PC-9 (cell line): ENCODE measurements around the gene UGT2A1.

Source experiments
- CTCF ChIP-seq: fragments of 200-600 bp; sonication (generic); conservative IDR thresholded peaks from 2 replicates; pipeline ENCODE4 v1.6.1; 2017; ENCODE audit warnings: mixed run types, antibody characterized with exemption, mild to moderate bottlenecking, moderate library complexity
- EZH2 ChIP-seq: fragments of 200-600 bp; sonication (generic); IDR thresholded peaks from 2 replicates; pipeline ENCODE4 v1.8.0; 2017; ENCODE audit warnings: antibody characterized with exemption, low read depth

DNA sequence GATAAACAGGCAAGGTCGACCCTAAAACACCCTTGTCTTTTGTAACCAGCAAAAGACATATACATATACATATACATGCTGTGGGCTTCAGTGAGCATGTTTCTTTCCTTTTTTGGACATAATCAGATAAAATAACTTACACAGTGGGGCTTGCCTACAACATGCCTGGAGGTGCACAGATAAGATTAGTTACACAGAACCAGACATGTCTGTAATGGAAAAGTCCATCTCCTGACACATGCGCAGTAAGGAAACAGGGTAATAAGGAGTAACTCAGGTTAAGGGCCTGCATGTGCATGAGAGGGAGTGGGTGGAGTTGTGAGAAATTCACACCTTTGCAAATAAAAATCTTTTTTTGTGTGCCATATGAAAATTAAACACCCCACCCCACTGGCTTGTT, 3.4 kb downstream of the UGT2A1 start:
- TF ChIP-seq CTCF (no peak), EZH2 (no peak)
